ES-I3 (cell line): ENCODE measurements around the gene IFT88.

Experiments used
- H3K36me3 ChIP-seq: 2 replicates; pipeline ENCODE4 v1.6.1; 2013; ENCODE audit warnings: mild to moderate bottlenecking, low read length, control low read depth, moderate library complexity; ENCODE audit not compliant: insufficient read depth
- H3K4me1 ChIP-seq: 2 replicates; pipeline ENCODE4 v1.6.1; 2013; ENCODE audit warnings: mild to moderate bottlenecking, control low read depth, low read length; ENCODE audit not compliant: insufficient read depth
- H3K9ac ChIP-seq: 2 replicates; pipeline ENCODE4 v1.6.1; 2013; ENCODE audit warnings: low read depth, mild to moderate bottlenecking, low read length, moderate library complexity
- H3K9me3 ChIP-seq: 2 replicates; pipeline ENCODE4 v1.6.1; 2013; ENCODE audit warnings: mild to moderate bottlenecking, low read length, moderate library complexity; ENCODE audit not compliant: control insufficient read depth, insufficient read depth

IFT88 gene

GRCh38 chr13:20582026-20582425 lies 15.1 kb downstream of the IFT88 start:
- Histone ChIP-seq H3K9ac (no peak overlapping the region), H3K36me3 (no peaks in the 10 kb centered on the region), H3K4me1 (no peaks in the 10 kb centered on the region), H3K9me3 (no peaks in the 10 kb centered on the region; the same call in 1 of the 2 replicates)

DNA sequence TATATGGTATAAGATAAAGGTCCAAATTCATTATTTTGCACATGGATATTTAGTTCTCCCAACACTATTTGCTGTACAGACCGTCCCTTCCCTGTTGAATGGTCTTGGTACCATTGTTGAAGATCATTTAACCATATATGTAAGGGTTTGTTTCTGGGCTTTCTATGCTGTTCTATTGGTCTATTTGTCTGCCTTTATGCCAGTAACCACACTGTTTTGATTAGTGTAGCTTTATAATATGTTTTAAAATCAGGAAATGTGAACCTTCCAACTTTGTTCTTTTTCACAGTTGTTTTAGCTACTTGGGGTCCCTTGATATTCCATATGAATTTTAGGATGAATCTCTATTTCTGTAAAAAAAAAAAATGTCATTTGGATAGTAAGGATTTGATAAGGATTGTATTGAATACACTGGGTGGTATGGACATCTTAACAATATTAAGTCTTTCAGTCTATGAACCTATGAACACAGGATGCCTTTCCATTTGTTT lies 16.9 kb downstream of the IFT88 start:
- Histone ChIP-seq H3K36me3 (no peaks in the 10 kb centered on the region), H3K9me3 (no peaks in the 10 kb centered on the region; the same call in 1 of the 2 replicates), H3K4me1 (no peaks in the 10 kb centered on the region), H3K9ac (no peak overlapping the region)

DNA sequence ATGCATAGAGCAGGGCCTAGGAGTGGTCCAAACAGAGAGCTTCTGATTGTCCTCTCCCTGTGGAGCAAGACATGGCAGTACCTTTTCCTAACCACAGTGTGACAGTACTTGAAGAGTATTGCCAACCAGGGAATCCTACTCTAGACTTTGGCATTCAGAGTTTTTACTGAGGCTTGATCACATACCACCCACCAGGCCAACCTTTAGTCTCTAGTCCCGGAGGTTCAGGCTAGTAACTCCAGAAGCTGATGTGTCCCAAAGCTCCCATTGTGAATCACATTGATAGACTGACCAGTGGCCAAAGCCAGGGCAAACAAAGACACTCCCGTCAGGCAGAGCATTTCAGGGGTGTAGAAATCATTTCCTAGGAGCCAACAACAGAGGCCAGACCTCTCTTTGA lies 18.4 kb downstream of the IFT88 start:
- Histone ChIP-seq H3K4me1 (no peaks in the 10 kb centered on the region), H3K9me3 (no peaks in the 10 kb centered on the region; the same call in 1 of the 2 replicates), H3K36me3 (no peaks in the 10 kb centered on the region), H3K9ac (no peak overlapping the region)

- Histone ChIP-seq H3K4me1 (no peaks in the 10 kb centered on the region), H3K9ac (no peak overlapping the region), H3K36me3 (no peaks in the 10 kb centered on the region), H3K9me3 (no peaks in the 10 kb centered on the region; the same call in 1 of the 2 replicates)
Observed at GRCh38 chr13:20588529-20589110, 21.7 kb downstream of the IFT88 start.

GRCh38 chr13:20590561-20590960 lies 23.6 kb downstream of the IFT88 start:
- no peaks in the 10 kb centered on the region for H3K4me1 ChIP-seq
- H3K9ac ChIP-seq = no peak overlapping the region
- H3K36me3 ChIP-seq = no peaks in the 10 kb centered on the region
- no peaks in the 10 kb centered on the region for H3K9me3 ChIP-seq

- Histone ChIP-seq H3K36me3 (no peaks in the 10 kb centered on the region), H3K4me1 (no peaks in the 10 kb centered on the region), H3K9me3 (no peaks in the 10 kb centered on the region), H3K9ac (no peak overlapping the region)
Observed at GRCh38 chr13:20592606-20593005, 25.6 kb downstream of the IFT88 start.

GRCh38 chr13:20594280-20594679 lies 27.3 kb downstream of the IFT88 start:
- Histone ChIP-seq H3K36me3 (no peaks in the 10 kb centered on the region), H3K4me1 (no peaks in the 10 kb centered on the region), H3K9me3 (no peaks in the 10 kb centered on the region), H3K9ac (no peak overlapping the region)

GRCh38 chr13:20607015-20607414 lies 40.1 kb downstream of the IFT88 start:
- Histone ChIP-seq H3K4me1 (no peaks in the 10 kb centered on the region), H3K9ac (no peak overlapping the region), H3K36me3 (no peaks in the 10 kb centered on the region), H3K9me3 (no peaks in the 10 kb centered on the region)

GRCh38 chr13:20608438-20609020 lies 41.6 kb downstream of the IFT88 start:
- H3K9me3 ChIP-seq = no peaks in the 10 kb centered on the region
- H3K9ac ChIP-seq = no peak overlapping the region
- no peaks in the 10 kb centered on the region for H3K4me1 ChIP-seq
- no peaks in the 10 kb centered on the region for H3K36me3 ChIP-seq

DNA sequence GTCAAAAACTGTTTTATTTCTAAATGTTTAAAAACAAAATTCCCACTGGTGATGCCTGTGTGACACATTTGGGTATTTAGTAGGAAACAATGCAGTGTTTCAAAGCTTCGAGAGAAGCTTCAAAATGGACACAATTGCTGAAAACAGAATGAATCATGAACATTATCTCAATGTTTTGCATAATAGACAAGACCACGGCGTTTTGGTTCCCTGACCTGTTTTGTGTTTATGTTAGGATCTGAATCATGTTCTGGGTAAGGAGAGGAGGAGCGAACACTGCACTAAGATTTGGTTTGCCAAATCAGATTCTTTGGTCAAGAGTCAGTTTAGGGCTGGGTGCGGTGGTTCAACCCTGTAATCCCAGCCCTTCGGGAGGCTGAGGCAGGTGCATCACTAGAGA lies 42.2 kb downstream of the IFT88 start:
- H3K4me1 ChIP-seq = no peaks in the 10 kb centered on the region
- no peaks in the 10 kb centered on the region for H3K9me3 ChIP-seq
- H3K36me3 ChIP-seq = no peaks in the 10 kb centered on the region
- no peak overlapping the region for H3K9ac ChIP-seq

- Histone ChIP-seq H3K9me3 (no peaks in the 10 kb centered on the region), H3K36me3 (no peaks in the 10 kb centered on the region), H3K4me1 (no peaks in the 10 kb centered on the region), H3K9ac (no peak overlapping the region)
Observed at GRCh38 chr13:20610006-20610405, 43.0 kb downstream of the IFT88 start.

- Histone ChIP-seq H3K9me3 (no peaks in the 10 kb centered on the region), H3K36me3 (0 out of 2 replicates have a peak, but pooled peaks cover 2% of the 10 kb centered on the region), H3K4me1 (no peaks in the 10 kb centered on the region), H3K9ac (no peak overlapping the region)
Observed at GRCh38 chr13:20616059-20616797, 49.3 kb downstream of the IFT88 start.

- Histone ChIP-seq H3K4me1 (no peaks in the 10 kb centered on the region), H3K9ac (no peak overlapping the region), H3K36me3 (0 out of 2 replicates have a peak, but pooled peaks cover 2% of the 10 kb centered on the region), H3K9me3 (no peaks in the 10 kb centered on the region; the same call in 1 of the 2 replicates)
Observed at GRCh38 chr13:20623000-20623399, 56.0 kb downstream of the IFT88 start.

DNA sequence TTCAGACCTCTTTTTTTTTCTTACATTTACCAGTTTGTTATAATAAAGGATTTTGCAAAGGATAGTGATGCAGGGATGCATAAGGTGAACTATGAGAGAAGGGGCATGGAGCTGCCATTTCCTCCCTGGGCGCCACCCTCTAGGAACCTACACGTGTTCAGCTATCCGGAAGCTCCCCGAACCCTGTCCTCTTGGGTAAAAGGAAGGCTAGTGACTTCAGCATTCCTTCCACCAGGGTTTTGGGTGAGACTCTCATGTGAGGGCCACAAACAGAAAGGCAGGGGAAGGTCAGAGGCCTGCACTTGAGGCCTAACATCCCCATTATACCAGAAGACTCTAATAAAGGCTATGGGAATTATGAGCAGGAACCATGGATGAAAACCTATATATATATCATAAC lies 57.3 kb downstream of the IFT88 start:
- 0 out of 2 replicates have a peak, but pooled peaks cover 2% of the 10 kb centered on the region for H3K36me3 ChIP-seq
- no peak overlapping the region for H3K9ac ChIP-seq
- H3K4me1 ChIP-seq = no peaks in the 10 kb centered on the region
- H3K9me3 ChIP-seq = no peaks in the 10 kb centered on the region; the same call in 1 of the 2 replicates

- H3K9me3 ChIP-seq = no peaks in the 10 kb centered on the region
- no peaks in the 10 kb centered on the region for H3K36me3 ChIP-seq
- H3K9ac ChIP-seq = no peak overlapping the region
- no peaks in the 10 kb centered on the region for H3K4me1 ChIP-seq
Observed at GRCh38 chr13:20633802-20634201, 66.8 kb downstream of the IFT88 start.
